Prostate gland (tissue), 2 donors: Measurements from ENCODE around the gene OLA1.

Experiments used
- CTCF ChIP-seq, 4 experiments: fragments of 200-600 bp in 2 of 4; fragments of 450-650 bp in 2 of 4; sonication (generic) in 2 of 4; IDR thresholded peaks; 1 replicate in 3 of 4; 2 replicates in 1 of 4; pipeline ENCODE4 v1.5.1; 2016 to 2019; ENCODE audit warnings: antibody characterized with exemption in 4 of 4, mild to moderate bottlenecking in 2 of 4, moderate library complexity in 2 of 4
- POLR2A ChIP-seq: fragments of 450-650 bp; IDR thresholded peaks from one replicate; pipeline ENCODE4 v1.6.1; 2016; ENCODE audit warnings: antibody characterized with exemption, mild to moderate bottlenecking
- POLR2AphosphoS5 ChIP-seq: sonication (generic); formaldehyde crosslinking; IDR thresholded peaks from one replicate; pipeline ENCODE4 v1.6.1; 2017; ENCODE audit warnings: antibody characterized with exemption

GRCh38 chr2:174209325-174209724 is 39.0 kb downstream of the OLA1 start:
- no peak for TF ChIP-seq CTCF (IDR thresholded peaks at IDR 0.05)
- TF ChIP-seq POLR2AphosphoS5: no peak
- no peak for TF ChIP-seq POLR2A
